IMR-90 (cell line): ENCODE results near the gene SNTG2. TPM values are rescaled to one million over a fixed set of nuclear protein-coding genes. Genes with fewer than 3 reads are reported as not detected.

Source experiments
- ATAC-seq: fragments of 200-7000 bp; cut with Tn5 transposase; 2 replicates; pipeline ENCODE4 v1.9.1; 2020; ENCODE audit warnings: low read depth, mild to moderate bottlenecking, moderate library complexity
- BruUV-seq: library from RNA; stranded (reverse); fragments of 400-500 nt; replicated peaks from 2 replicates; lab custom pipeline; 2021; lab: Mats Ljungman, UMichigan
- CTCF ChIA-PET: fragments of 300-600 bp; formaldehyde crosslinking; extraction: SDS; loops from one replicate; lab custom pipeline; 2021; ENCODE audit warnings: antibody characterized with exemption; lab: Yijun Ruan, JAX
- POLR2A ChIA-PET: fragments of 300-600 bp; sonication (Branson Sonifier 250); formaldehyde crosslinking; loops from one replicate; lab custom pipeline; 2022; ENCODE audit warnings: antibody characterized with exemption; ENCODE audit not compliant: unreplicated experiment; lab: Charles Lee
- DNase-seq: peaks from one replicate; pipeline ENCODE4 v3.0.0; 2013
- H2AFZ ChIP-seq: replicated peaks from 2 replicates; pipeline ENCODE3; 2013; ENCODE audit warnings: low read length, mild to moderate bottlenecking; ENCODE audit not compliant: poor library complexity
- H2AK5ac ChIP-seq: 2 replicates; pipeline ENCODE4 v1.6.1; 2013; ENCODE audit warnings: low read depth, low read length, inconsistent platforms
- H2AK9ac ChIP-seq: replicated peaks from 2 replicates; pipeline ENCODE3; 2013; ENCODE audit warnings: mild to moderate bottlenecking, low read depth, low read length, moderate library complexity; ENCODE audit not compliant: poor library complexity
- H2BK120ac ChIP-seq: 2 replicates; pipeline ENCODE4 v1.6.1; 2013; ENCODE audit warnings: low read depth, low read length, inconsistent platforms
- H2BK15ac ChIP-seq: 3 replicates; pipeline ENCODE4 v1.6.1; 2013; ENCODE audit warnings: low read depth, low read length, inconsistent platforms
- H2BK20ac ChIP-seq: 2 replicates; pipeline ENCODE4 v1.6.1; 2013; ENCODE audit warnings: low read depth, mild to moderate bottlenecking, inconsistent platforms, low read length, moderate library complexity
- H2BK5ac ChIP-seq: 2 replicates; pipeline ENCODE4 v1.6.1; 2013; ENCODE audit warnings: mild to moderate bottlenecking, low read depth, low read length, inconsistent platforms; ENCODE audit not compliant: poor library complexity, severe bottlenecking
- H3K14ac ChIP-seq: replicated peaks from 2 replicates; pipeline ENCODE4 v1.6.1; 2013; ENCODE audit warnings: low read depth, low read length, inconsistent platforms
- H3K18ac ChIP-seq: 2 replicates; pipeline ENCODE4 v1.6.1; 2013; ENCODE audit warnings: low read depth, low read length, control low read depth
- H3K23ac ChIP-seq: 2 replicates; pipeline ENCODE4 v1.6.1; 2013; ENCODE audit warnings: low read depth, low read length, inconsistent platforms
- H3K27ac ChIP-seq: 2 replicates; pipeline ENCODE4 v1.5.1; 2013; ENCODE audit warnings: mild to moderate bottlenecking, control low read depth, low read length; ENCODE audit not compliant: insufficient read depth
- H3K27me3 ChIP-seq: 2 replicates; pipeline ENCODE4 v1.6.1; 2013; ENCODE audit warnings: low read length; ENCODE audit not compliant: control insufficient read depth, insufficient read depth
- H3K36me3 ChIP-seq: 2 replicates; pipeline ENCODE4 v1.6.1; 2013; ENCODE audit warnings: low read length, mixed read lengths; ENCODE audit not compliant: control insufficient read depth, insufficient read depth
- H3K4ac ChIP-seq: 2 replicates; pipeline ENCODE4 v1.6.1; 2013; ENCODE audit warnings: low read depth, low read length, inconsistent platforms
- H3K4me1 ChIP-seq: 2 replicates; pipeline ENCODE4 v1.6.1; 2013; ENCODE audit warnings: low read length, mixed read lengths; ENCODE audit not compliant: control insufficient read depth, insufficient read depth
- H3K4me2 ChIP-seq: 2 replicates; pipeline ENCODE4 v1.6.1; 2013; ENCODE audit warnings: low read depth, mild to moderate bottlenecking, control low read depth, low read length, moderate library complexity
- H3K4me3 ChIP-seq: 2 replicates; pipeline ENCODE4 v1.5.1; 2013; ENCODE audit warnings: low read depth, mild to moderate bottlenecking, control low read depth, low read length, moderate library complexity; ENCODE audit not compliant: insufficient read depth
- H3K56ac ChIP-seq: 2 replicates; pipeline ENCODE4 v1.6.1; 2013; ENCODE audit warnings: low read length, inconsistent platforms; ENCODE audit not compliant: insufficient read depth; ENCODE audit errors: extremely low read depth
- H3K79me1 ChIP-seq, 2 experiments: 2 replicates each; pipeline ENCODE4 v1.6.1; 2013; ENCODE audit warnings: low read length in 2 of 2, inconsistent platforms in 1 of 2, low read depth in 1 of 2
- H3K9ac ChIP-seq: 2 replicates; pipeline ENCODE4 v1.6.1; 2013; ENCODE audit warnings: low read depth, low read length, control low read depth
- H3K9me1 ChIP-seq: 2 replicates; pipeline ENCODE4 v1.6.1; 2013; ENCODE audit warnings: low read length, inconsistent platforms; ENCODE audit not compliant: insufficient read depth
- H3K9me3 ChIP-seq: 2 replicates; pipeline ENCODE4 v1.6.1; 2013; ENCODE audit warnings: low read length; ENCODE audit not compliant: control insufficient read depth, insufficient read depth
- H4K20me1 ChIP-seq: 2 replicates; pipeline ENCODE4 v1.6.1; 2013; ENCODE audit warnings: low read length, inconsistent platforms; ENCODE audit not compliant: insufficient read depth
- H4K5ac ChIP-seq: 2 replicates; pipeline ENCODE4 v1.6.1; 2013; ENCODE audit warnings: mild to moderate bottlenecking, low read depth, low read length, control low read depth
- H4K8ac ChIP-seq, 2 experiments: 2 replicates each; pipeline ENCODE4 v1.6.1; 2013; ENCODE audit warnings: low read depth in 2 of 2, low read length in 2 of 2, control low read depth in 1 of 2, inconsistent platforms in 1 of 2
- H4K91ac ChIP-seq: 2 replicates; pipeline ENCODE4 v1.6.1; 2013; ENCODE audit warnings: low read depth, low read length, inconsistent platforms; ENCODE audit not compliant: insufficient read depth
- BHLHE40 ChIP-seq: fragments of 150-350 bp; IDR thresholded peaks from 2 replicates; pipeline ENCODE4 v1.6.1; 2016; ENCODE audit warnings: mild to moderate bottlenecking, low read depth, low read length
- CEBPB ChIP-seq: IDR thresholded peaks from 2 replicates; pipeline ENCODE4 v1.6.1; 2012; ENCODE audit warnings: low read depth, low read length, improper control_type of control experiment
- CHD1 ChIP-seq: IDR thresholded peaks from 2 replicates; pipeline ENCODE4 v1.6.1; 2012; ENCODE audit warnings: low read depth, low read length, improper control_type of control experiment
- ELK1 ChIP-seq: fragments of 150-350 bp; IDR thresholded peaks from 2 replicates; pipeline ENCODE4 v1.6.1; 2016; ENCODE audit warnings: low read depth, mild to moderate bottlenecking, low read length, moderate library complexity, borderline replicate concordance
- FOS ChIP-seq: fragments of 150-350 bp; IDR thresholded peaks from 2 replicates; pipeline ENCODE4 v1.6.1; 2016; ENCODE audit warnings: low read depth, low read length
- MAFK ChIP-seq: IDR thresholded peaks from 2 replicates; pipeline ENCODE4 v1.6.1; 2012; ENCODE audit warnings: low read depth, low read length, improper control_type of control experiment
- MAZ ChIP-seq: IDR thresholded peaks from 2 replicates; pipeline ENCODE4 v1.6.1; 2012; ENCODE audit warnings: low read depth, mild to moderate bottlenecking, low read length, improper control_type of control experiment, moderate library complexity, borderline replicate concordance
- MXI1 ChIP-seq: IDR thresholded peaks from 2 replicates; pipeline ENCODE4 v1.6.1; 2012; ENCODE audit warnings: low read depth, mild to moderate bottlenecking, low read length, moderate library complexity, borderline replicate concordance
- NFE2L2 ChIP-seq: fragments of 150-350 bp; IDR thresholded peaks from 2 replicates; pipeline ENCODE4 v1.6.1; 2016; ENCODE audit warnings: low read depth, mild to moderate bottlenecking, low read length
- POLR2A ChIP-seq: IDR thresholded peaks from 2 replicates; pipeline ENCODE4 v1.6.1; 2012; ENCODE audit warnings: mild to moderate bottlenecking, low read depth, low read length
- RAD21 ChIP-seq: IDR thresholded peaks from 2 replicates; pipeline ENCODE4 v1.6.1; 2012; ENCODE audit warnings: low read length, improper control_type of control experiment
- RCOR1 ChIP-seq: IDR thresholded peaks from 2 replicates; pipeline ENCODE4 v1.6.1; 2012; ENCODE audit warnings: mild to moderate bottlenecking, low read length, improper control_type of control experiment; ENCODE audit not compliant: insufficient replicate concordance
- RFX5 ChIP-seq: IDR thresholded peaks from 2 replicates; pipeline ENCODE4 v1.8.0; 2012; ENCODE audit warnings: low read depth, mild to moderate bottlenecking, low read length, moderate library complexity
- SMC3 ChIP-seq: fragments of 150-350 bp; IDR thresholded peaks from 2 replicates; pipeline ENCODE4 v1.6.1; 2016; ENCODE audit warnings: low read depth, mild to moderate bottlenecking, antibody characterized with exemption, low read length, moderate library complexity
- dilution Hi-C: fragments of 300-500 bp; cut with HindIII; formaldehyde crosslinking; loops from one replicate; pipeline ENCODE4 v1.14.3; 2018; ENCODE audit warnings: low sequenced_read_pairs; ENCODE audit not compliant: unreplicated experiment
- in situ Hi-C: fragments of 300-500 bp; cut with MboI; formaldehyde crosslinking; loops from 3 replicates; pipeline ENCODE4 v1.14.3; 2019; ENCODE audit warnings: low sequenced_read_pairs, inconsistent platforms, mixed read lengths
- intact Hi-C: fragments of 100-400 bp; cut with micrococcal nuclease; formaldehyde crosslinking; loops from 2 replicates; pipeline ENCODE4 v1.10.0; 2022
- polyA plus RNA-seq, 3 experiments: library from polyadenylated mRNA; depleted of rRNA; stranded (reverse); fragments of >200 nt; gene quantifications; 2 replicates each; pipeline ENCODE4 v1.2.3, GENCODE V29; 2012; ENCODE audit warnings: low replicate concordance in 1 of 3
- total RNA-seq: library from RNA; depleted of rRNA; stranded (reverse); fragments of >200 nt; gene quantifications from 2 replicates; pipeline ENCODE4 v1.2.3, GENCODE V29; 2012
- TF ChIP-seq, protein P1 (sequence below): fragments of 150-350 bp; IDR thresholded peaks from 2 replicates; pipeline ENCODE4 v1.6.1; 2017; ENCODE audit warnings: mild to moderate bottlenecking, antibody characterized with exemption, low read length, low read depth

The SNTG2 gene
- total and polyA plus RNA-seq, 2 of the 4 experiments (the other 2 are of a cell fraction) = under 0.01 to 0.17 TPM

DNA sequence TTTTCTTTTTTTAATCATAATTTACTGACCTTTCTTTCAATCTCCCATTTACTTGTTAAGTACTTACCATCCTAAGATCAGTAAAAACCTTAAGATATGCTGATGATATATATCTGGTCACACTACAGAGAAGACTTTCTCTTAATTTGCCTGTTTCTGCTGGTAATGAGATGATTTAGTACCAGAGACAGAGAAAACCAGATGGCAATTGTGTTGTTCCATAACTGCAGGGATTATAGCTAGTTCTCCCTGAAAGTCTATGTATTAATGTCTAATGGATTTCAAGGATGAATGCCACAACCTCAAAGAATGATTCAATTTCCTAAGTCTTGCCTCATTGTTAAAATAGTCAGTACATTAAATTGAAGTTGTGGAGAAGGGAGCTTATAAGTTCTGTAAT, 40.3 kb downstream of the SNTG2 start:
- dilution Hi-C loops = no loop called here
- POLR2A ChIA-PET = no interaction called here
- CTCF ChIA-PET = no interaction called here

More for the DNA sequence above, 40.3 kb downstream of the SNTG2 start:
- H4K20me1 ChIP-seq = no peaks in the 10 kb centered on the region
- no peak overlapping the region for H3K9ac ChIP-seq
- no peak overlapping the region for H3K4me2 ChIP-seq
- no peak overlapping the region for H2BK15ac ChIP-seq
- H3K23ac ChIP-seq = no peak overlapping the region
- no peak overlapping the region for H3K27ac ChIP-seq
- no peak overlapping the region for H4K5ac ChIP-seq
- no peak overlapping the region for H3K18ac ChIP-seq
- H3K9me3 ChIP-seq = peaks cover 4% of the 10 kb centered on the region; the same call in 1 of the 2 replicates
- H2AFZ ChIP-seq = no peak overlapping the region
- no peaks in the 10 kb centered on the region for H3K79me1 ChIP-seq
- no peak overlapping the region for H2AK9ac ChIP-seq
- intact Hi-C loops = loop anchor here (5.0 kb wide), 1 partner anchor 376 kb away; no protein-coding TSS in a partner anchor
- H2BK120ac ChIP-seq = no peak overlapping the region
- no peaks in the 10 kb centered on the region for H3K4me1 ChIP-seq
- no peak overlapping the region for H3K4me3 ChIP-seq
- H3K27me3 ChIP-seq = no peaks in the 10 kb centered on the region
- no peak overlapping the region for H3K56ac ChIP-seq
- no peak overlapping the region for H2AK5ac ChIP-seq
- H4K91ac ChIP-seq = no peak overlapping the region
- H3K14ac ChIP-seq = no peak overlapping the region
- no peak for ATAC-seq
- H3K4ac ChIP-seq = no peak overlapping the region
- H4K8ac ChIP-seq = no peak overlapping the region
- H3K9me1 ChIP-seq = no peaks in the 10 kb centered on the region
- TF ChIP-seq RCOR1 (no peak), CEBPB (no peak), POLR2A (no peak), NFE2L2 (no peak), SMC3 (no peak), MXI1 (no peak), ELK1 (no peak), MAZ (no peak), RFX5 (no peak), RAD21 (no peak), MAFK (no peak), BHLHE40 (no peak), FOS (no peak), CHD1 (no peak)
- TF ChIP-seq, protein P1, sequence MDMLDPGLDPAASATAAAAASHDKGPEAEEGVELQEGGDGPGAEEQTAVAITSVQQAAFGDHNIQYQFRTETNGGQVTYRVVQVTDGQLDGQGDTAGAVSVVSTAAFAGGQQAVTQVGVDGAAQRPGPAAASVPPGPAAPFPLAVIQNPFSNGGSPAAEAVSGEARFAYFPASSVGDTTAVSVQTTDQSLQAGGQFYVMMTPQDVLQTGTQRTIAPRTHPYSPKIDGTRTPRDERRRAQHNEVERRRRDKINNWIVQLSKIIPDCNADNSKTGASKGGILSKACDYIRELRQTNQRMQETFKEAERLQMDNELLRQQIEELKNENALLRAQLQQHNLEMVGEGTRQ = no peak
- H2BK5ac ChIP-seq = no peak overlapping the region
- no TSS peak for BruUV-seq
- no peaks in the 10 kb centered on the region for H3K36me3 ChIP-seq
- in situ Hi-C loops = no loop called here
- no peak overlapping the region for H2BK20ac ChIP-seq
- DNase-seq = no peak
